Epithelial cell of esophagus (primary cell): Measurements from ENCODE around the gene MVB12B.

Source experiments
- DNase-seq: peaks from one replicate; pipeline ENCODE4 v3.0.0; 2010; ENCODE audit warnings: low read depth
- H3K4me3 ChIP-seq: 2 replicates; pipeline ENCODE4 v1.5.1; 2011; ENCODE audit warnings: mild to moderate bottlenecking, low read length, control low read depth
- CTCF ChIP-seq: IDR thresholded peaks from 2 replicates; pipeline ENCODE4 v1.5.1; 2011; ENCODE audit warnings: low read depth, mild to moderate bottlenecking, low read length, control low read depth, inconsistent platforms; ENCODE audit not compliant: insufficient read depth; ENCODE audit errors: missing control alignments

The MVB12B gene

GRCh38 chr9:126391713-126392661 is 65.4 kb downstream of the MVB12B start:
- no peak overlapping the region for H3K4me3 ChIP-seq
- DNase-seq = no peak
- no peak for TF ChIP-seq CTCF

- H3K4me3 ChIP-seq = no peak overlapping the region
- DNase-seq = peak; percentile 52
- TF ChIP-seq CTCF = no peak
These were observed 66.2 kb downstream of the MVB12B start for GRCh38 chr9:126392662-126393371.

- no peak for TF ChIP-seq CTCF
- peak; percentile 48 for DNase-seq
- no peak overlapping the region for H3K4me3 ChIP-seq
These were observed 67.2 kb downstream of the MVB12B start for GRCh38 chr9:126393876-126394275.

GRCh38 chr9:126394802-126395201 is 68.2 kb downstream of the MVB12B start:
- TF ChIP-seq CTCF = no peak
- no peak overlapping the region for H3K4me3 ChIP-seq
- no peak for DNase-seq

GRCh38 chr9:126395439-126396212 is 69.0 kb downstream of the MVB12B start:
- no peak for TF ChIP-seq CTCF
- DNase-seq = peak; percentile 87
- no peak overlapping the region for H3K4me3 ChIP-seq

GRCh38 chr9:126397056-126397455 is 70.4 kb downstream of the MVB12B start:
- no peak overlapping the region for H3K4me3 ChIP-seq
- no peak for TF ChIP-seq CTCF
- DNase-seq = no peak
